Fibroblast of lung (primary cell): ENCODE results near the gene MPPED2. TPM values are rescaled to one million over a fixed set of nuclear protein-coding genes. Genes with fewer than 3 reads are reported as not detected.

Experiments
- DNase-seq, 2 donors: peaks; one replicate each; pipeline versions ENCODE4 v3.0.0 to v3.0.0-alpha.2; 2010; ENCODE audit warnings: low read depth in 2 of 2
- H2AFZ ChIP-seq: 2 replicates; pipeline ENCODE4 v1.5.1; 2012; ENCODE audit warnings: low read length, control low read depth, inconsistent platforms
- H3K27ac ChIP-seq: 2 replicates; pipeline ENCODE4 v1.5.1; 2011; ENCODE audit warnings: low read length, control low read depth; ENCODE audit not compliant: insufficient read depth
- H3K27me3 ChIP-seq: 2 replicates; pipeline ENCODE4 v1.5.1; 2011; ENCODE audit warnings: mild to moderate bottlenecking, low read length; ENCODE audit not compliant: control insufficient read depth, insufficient read depth
- H3K36me3 ChIP-seq: 2 replicates; pipeline ENCODE4 v1.5.1; 2011; ENCODE audit warnings: low read length; ENCODE audit not compliant: control insufficient read depth, insufficient read depth
- H3K4me1 ChIP-seq: 2 replicates; pipeline ENCODE4 v1.5.1; 2011; ENCODE audit warnings: low read length; ENCODE audit not compliant: control insufficient read depth, insufficient read depth; ENCODE audit errors: extremely low read depth
- H3K4me2 ChIP-seq: 2 replicates; pipeline ENCODE4 v1.5.1; 2011; ENCODE audit warnings: low read length, control low read depth; ENCODE audit not compliant: insufficient read depth; ENCODE audit errors: extremely low read depth
- H3K4me3 ChIP-seq, 4 experiments: fragments of 200-600 bp in 1 of 4; sonication (generic) in 1 of 4; replicated peaks in 1 of 4; 2 replicates each; pipeline ENCODE4 v1.5.1; 2011 to 2016; ENCODE audit warnings: low read length in 4 of 4, low read depth in 3 of 4, mild to moderate bottlenecking in 3 of 4, control low read depth in 2 of 4, inconsistent platforms in 1 of 4, mixed read lengths in 1 of 4; ENCODE audit not compliant: insufficient read depth in 1 of 4; ENCODE audit errors: control extremely low read depth in 1 of 4
- H3K79me2 ChIP-seq: 2 replicates; pipeline ENCODE4 v1.5.1; 2012; ENCODE audit warnings: mild to moderate bottlenecking, low read length, inconsistent platforms; ENCODE audit not compliant: control insufficient read depth, insufficient read depth
- H3K9ac ChIP-seq: 2 replicates; pipeline ENCODE4 v1.5.1; 2011; ENCODE audit warnings: mild to moderate bottlenecking, low read length, control low read depth; ENCODE audit not compliant: insufficient read depth
- H3K9me3 ChIP-seq: 2 replicates; pipeline ENCODE4 v1.5.1; 2012; ENCODE audit warnings: low read depth, low read length; ENCODE audit not compliant: control insufficient read depth, insufficient read depth
- H4K20me1 ChIP-seq: 2 replicates; pipeline ENCODE4 v1.5.1; 2011; ENCODE audit warnings: low read length; ENCODE audit not compliant: control insufficient read depth, insufficient read depth; ENCODE audit errors: extremely low read depth
- EZH2 ChIP-seq: IDR thresholded peaks from 2 replicates; pipeline ENCODE4 v1.5.1; 2012; ENCODE audit warnings: low read length, control low read depth, mild to moderate bottlenecking; ENCODE audit errors: missing control alignments
- polyA plus RNA-seq, 2 donors: library from polyadenylated mRNA; depleted of rRNA in 1 of 2; stranded (reverse) in 1 of 2; unstranded in 1 of 2; fragments of >200 nt; gene quantifications; 2 replicates each; pipeline ENCODE4 v1.2.1, GENCODE V29; 2011 to 2012; ENCODE audit warnings: missing spikeins in 1 of 2
- total RNA-seq: library from RNA; depleted of rRNA; stranded (reverse); fragments of >200 nt; gene quantifications from 2 replicates; pipeline ENCODE4 v1.2.1, GENCODE V29; 2014
- TF ChIP-seq, protein P1 (sequence below), 2 donors: IDR thresholded peaks in 1 of 2; conservative IDR thresholded peaks in 1 of 2; 1 replicate in 1 of 2; 2 replicates in 1 of 2; pipeline ENCODE4 v1.5.1; 2011 to 2012; ENCODE audit warnings: low read length in 2 of 2, control low read depth in 1 of 2, inconsistent platforms in 1 of 2, low read depth in 1 of 2, mild to moderate bottlenecking in 1 of 2

Gene MPPED2
- total and polyA plus RNA-seq, 2 donors (not counting 1 experiment from before 2014, with no cell fraction given): under 0.01 to 0.02 TPM

DNA sequence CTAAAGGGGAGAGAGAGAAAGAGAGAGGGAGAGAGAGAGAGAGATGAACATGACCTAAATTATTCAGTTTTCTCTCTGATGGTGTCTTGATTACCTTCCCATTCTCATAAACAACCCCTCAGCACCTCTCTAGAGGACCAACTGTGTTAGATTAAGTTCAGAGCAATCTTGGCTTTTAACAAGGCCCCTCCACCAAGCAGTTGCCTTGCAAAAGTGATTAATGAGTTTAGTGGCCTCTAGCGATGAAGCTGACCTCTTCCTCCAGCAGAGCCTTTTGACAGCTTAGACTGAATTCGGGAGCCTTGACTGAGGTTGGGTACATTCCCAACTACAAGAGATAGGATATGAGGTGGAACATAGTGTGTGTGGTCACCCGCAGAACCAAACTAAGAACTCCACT lies 197.2 kb downstream of the MPPED2 start:
- Histone ChIP-seq H3K4me1 (no peaks in the 10 kb centered on the region), H3K9me3 (no peaks in the 10 kb centered on the region), H3K9ac (no peak overlapping the region), H3K79me2 (no peaks in the 10 kb centered on the region), H3K27me3 (no peaks in the 10 kb centered on the region), H3K27ac (no peak overlapping the region), H3K36me3 (no peaks in the 10 kb centered on the region), H3K4me2 (no peak overlapping the region), H2AFZ (no peak overlapping the region), H3K4me3 (no peak overlapping the region), H4K20me1 (no peaks in the 10 kb centered on the region)
- DNase-seq: no peak
- no peak for TF ChIP-seq EZH2
- TF ChIP-seq, protein P1, sequence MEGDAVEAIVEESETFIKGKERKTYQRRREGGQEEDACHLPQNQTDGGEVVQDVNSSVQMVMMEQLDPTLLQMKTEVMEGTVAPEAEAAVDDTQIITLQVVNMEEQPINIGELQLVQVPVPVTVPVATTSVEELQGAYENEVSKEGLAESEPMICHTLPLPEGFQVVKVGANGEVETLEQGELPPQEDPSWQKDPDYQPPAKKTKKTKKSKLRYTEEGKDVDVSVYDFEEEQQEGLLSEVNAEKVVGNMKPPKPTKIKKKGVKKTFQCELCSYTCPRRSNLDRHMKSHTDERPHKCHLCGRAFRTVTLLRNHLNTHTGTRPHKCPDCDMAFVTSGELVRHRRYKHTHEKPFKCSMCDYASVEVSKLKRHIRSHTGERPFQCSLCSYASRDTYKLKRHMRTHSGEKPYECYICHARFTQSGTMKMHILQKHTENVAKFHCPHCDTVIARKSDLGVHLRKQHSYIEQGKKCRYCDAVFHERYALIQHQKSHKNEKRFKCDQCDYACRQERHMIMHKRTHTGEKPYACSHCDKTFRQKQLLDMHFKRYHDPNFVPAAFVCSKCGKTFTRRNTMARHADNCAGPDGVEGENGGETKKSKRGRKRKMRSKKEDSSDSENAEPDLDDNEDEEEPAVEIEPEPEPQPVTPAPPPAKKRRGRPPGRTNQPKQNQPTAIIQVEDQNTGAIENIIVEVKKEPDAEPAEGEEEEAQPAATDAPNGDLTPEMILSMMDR (conservative IDR thresholded peaks at IDR 0.05 in 1 of 2, IDR thresholded peaks at IDR 0.05 in 1 of 2; ENCODE audit: low read depth in 1 of 2, low read length in 2 of 2): no peak

DNA sequence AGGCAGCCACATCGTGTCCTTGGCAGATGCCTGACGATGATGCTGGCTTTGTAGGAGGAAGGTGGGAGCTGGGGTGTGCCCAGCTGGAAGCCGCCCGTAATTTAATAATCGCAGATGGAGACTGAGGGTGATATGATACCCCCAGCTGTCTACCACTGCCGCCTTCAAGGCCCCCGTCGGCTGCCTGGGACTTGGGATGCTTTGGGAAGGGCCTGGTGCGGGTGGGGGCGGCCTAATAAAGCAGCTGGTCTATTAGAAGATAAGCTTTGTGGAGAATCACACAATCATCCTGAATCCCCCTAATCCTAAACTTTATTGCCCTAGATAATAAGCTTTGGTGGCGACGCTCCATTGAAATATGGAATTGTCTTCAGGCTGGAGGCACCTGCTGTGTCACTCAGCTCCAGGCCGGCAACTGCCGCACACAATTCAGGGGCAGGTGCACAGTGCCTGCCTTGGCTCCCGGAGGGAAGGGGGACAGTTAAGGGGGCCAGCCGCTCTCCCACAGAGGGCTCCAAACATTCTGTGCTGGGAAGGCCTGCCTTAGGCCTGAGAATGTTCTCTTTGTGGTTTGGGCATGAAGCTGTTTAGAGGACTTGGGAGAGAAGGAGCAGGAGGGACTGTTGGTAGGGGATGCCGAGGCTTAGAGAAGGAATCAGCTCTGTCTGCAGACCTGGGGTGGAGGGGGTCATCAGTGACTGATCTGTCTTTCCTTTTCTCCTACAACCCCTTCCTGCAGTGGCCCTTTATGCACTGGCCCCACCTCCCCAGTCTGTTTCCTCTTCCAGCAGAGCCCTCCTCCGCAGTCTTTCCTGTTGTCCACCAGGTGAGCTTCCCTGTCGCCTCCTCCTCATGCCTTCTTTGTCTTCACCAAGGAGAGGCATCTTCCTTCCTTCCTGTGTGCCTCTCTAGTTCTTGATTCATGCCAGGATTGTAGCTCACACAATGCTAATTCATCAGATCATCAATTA lies 198.0 kb downstream of the MPPED2 start:
- TF ChIP-seq, protein P1 (conservative IDR thresholded peaks at IDR 0.05 in 1 of 2, IDR thresholded peaks at IDR 0.05 in 1 of 2; ENCODE audit: low read depth in 1 of 2, low read length in 2 of 2): no peak
- H3K9ac ChIP-seq: no peak overlapping the region
- no peak overlapping the region for H3K4me3 ChIP-seq
- no peaks in the 10 kb centered on the region for H3K4me1 ChIP-seq
- DNase-seq: no peak
- H3K27me3 ChIP-seq: no peaks in the 10 kb centered on the region
- H3K36me3 ChIP-seq: no peaks in the 10 kb centered on the region
- H3K4me2 ChIP-seq: no peak overlapping the region
- no peaks in the 10 kb centered on the region for H4K20me1 ChIP-seq
- H3K27ac ChIP-seq: no peak overlapping the region
- H3K9me3 ChIP-seq: no peaks in the 10 kb centered on the region
- no peak overlapping the region for H2AFZ ChIP-seq
- no peaks in the 10 kb centered on the region for H3K79me2 ChIP-seq

DNA sequence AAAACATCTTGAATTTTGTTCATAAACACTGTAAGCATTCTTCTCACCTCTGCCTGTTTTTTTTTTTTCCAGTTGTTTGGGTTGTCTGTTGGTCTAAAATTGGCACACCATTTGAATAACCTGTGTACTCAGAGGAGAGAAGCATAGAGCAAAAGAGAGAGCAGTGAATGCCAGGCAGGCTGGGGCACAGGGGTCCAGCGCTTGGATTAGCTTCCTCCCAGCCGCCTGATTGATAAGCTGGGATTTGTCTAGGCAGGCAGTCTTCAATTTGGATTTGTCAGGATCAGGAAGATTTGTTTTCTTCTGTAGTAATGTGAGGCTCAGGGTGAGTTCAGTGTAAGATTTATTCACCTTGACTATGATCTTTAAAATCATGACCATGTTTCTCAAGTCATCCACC lies 204.3 kb downstream of the MPPED2 start:
- Histone ChIP-seq H4K20me1 (no peaks in the 10 kb centered on the region), H3K9me3 (no peaks in the 10 kb centered on the region), H3K79me2 (no peaks in the 10 kb centered on the region), H3K4me3 (no peak overlapping the region), H3K4me1 (no peaks in the 10 kb centered on the region), H3K27me3 (no peaks in the 10 kb centered on the region), H2AFZ (no peak overlapping the region), H3K27ac (no peak overlapping the region), H3K36me3 (no peaks in the 10 kb centered on the region), H3K4me2 (no peak overlapping the region), H3K9ac (no peak overlapping the region)
- DNase-seq: no peak
- TF ChIP-seq, protein P1 (conservative IDR thresholded peaks at IDR 0.05 in 1 of 2, IDR thresholded peaks at IDR 0.05 in 1 of 2; ENCODE audit: low read depth in 1 of 2, low read length in 2 of 2): no peak
- TF ChIP-seq EZH2: no peak
